GM20431 (cell line): Measurements from ENCODE around the gene SLC26A5.
"Not testable (repeated sequence)": the region's sequence is repeated elsewhere in the genome, so short reads cannot be mapped to it uniquely, and the experiment has no call there.

Source experiments
- in situ Hi-C: fragments of 300-500 bp; cut with MseI, MboI; formaldehyde crosslinking; loops from one replicate; pipeline ENCODE4 v1.15.0; 2020; ENCODE audit warnings: low sequenced_read_pairs; ENCODE audit not compliant: unreplicated experiment

The SLC26A5 gene

GRCh38 chr7:103405789-103406613, 40.0 kb downstream of the SLC26A5 start:
- in situ Hi-C loops, result not testable (repeated sequence)

DNA sequence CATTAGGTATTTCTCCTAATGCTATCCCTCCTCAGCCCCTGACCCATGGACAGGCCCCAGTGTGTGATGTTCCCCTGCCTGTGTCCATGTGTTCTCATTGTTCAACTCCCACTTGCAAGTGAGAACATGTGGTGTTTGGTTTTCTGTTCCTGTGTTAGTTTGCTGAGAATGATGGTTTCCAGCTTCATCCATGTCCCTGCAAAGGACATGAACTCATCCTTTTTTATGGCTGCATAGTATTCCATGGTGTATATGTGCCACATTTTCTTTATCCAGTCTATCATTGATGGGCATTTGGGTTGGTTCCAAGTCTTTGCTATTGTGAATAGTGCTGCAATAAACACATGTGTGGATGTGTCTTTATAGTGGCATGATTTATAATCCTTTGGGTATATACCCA, 46.3 kb downstream of the SLC26A5 start:
- in situ Hi-C loops, result not testable (repeated sequence)

- in situ Hi-C loops, result no loop called here
Measured at GRCh38 chr7:103398483-103399127, 47.4 kb downstream of the SLC26A5 start.

- in situ Hi-C loops, result no loop called here
Measured at GRCh38 chr7:103396471-103396870, 49.5 kb downstream of the SLC26A5 start.

GRCh38 chr7:103395071-103395470, 50.9 kb downstream of the SLC26A5 start:
- in situ Hi-C loops, result no loop called here

DNA sequence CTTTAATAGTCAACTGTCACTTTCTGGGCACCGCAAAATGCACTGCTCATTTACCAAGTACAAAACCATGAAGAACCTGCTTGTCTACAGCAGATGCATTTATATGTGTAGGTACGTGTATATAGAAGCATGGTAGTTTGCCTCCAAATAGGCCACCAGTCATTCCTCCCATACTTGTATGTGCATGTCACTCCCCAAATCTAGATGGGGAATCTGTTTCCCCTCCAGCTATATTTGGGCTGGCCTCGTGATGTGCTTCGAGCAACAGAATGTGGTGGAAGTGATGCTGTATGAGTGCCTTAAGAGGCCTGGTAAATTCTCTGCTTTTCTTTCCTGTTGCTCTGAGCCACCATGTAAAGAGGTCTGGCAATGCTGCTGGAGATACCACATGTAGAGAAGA, 51.4 kb downstream of the SLC26A5 start:
- in situ Hi-C loops, result no loop called here

DNA sequence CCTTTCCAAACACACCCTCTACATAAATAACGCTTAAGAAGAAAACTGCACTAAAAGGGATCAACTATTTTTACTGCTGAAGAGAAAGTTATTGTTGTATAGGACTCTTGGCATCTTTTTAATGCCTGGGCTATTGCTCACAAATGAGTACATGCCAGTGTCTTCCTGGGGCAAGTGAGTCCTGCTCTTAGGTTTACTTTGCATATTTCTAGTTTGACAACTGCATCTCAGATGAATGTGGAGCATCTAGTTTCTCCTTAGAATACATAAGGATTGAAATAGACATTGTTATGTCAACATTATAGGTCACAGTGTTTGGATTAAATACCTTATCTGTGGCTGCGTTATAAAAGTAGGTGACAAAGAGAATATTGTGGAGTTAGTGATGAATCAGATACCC, 54.0 kb downstream of the SLC26A5 start:
- in situ Hi-C loops, result no loop called here

DNA sequence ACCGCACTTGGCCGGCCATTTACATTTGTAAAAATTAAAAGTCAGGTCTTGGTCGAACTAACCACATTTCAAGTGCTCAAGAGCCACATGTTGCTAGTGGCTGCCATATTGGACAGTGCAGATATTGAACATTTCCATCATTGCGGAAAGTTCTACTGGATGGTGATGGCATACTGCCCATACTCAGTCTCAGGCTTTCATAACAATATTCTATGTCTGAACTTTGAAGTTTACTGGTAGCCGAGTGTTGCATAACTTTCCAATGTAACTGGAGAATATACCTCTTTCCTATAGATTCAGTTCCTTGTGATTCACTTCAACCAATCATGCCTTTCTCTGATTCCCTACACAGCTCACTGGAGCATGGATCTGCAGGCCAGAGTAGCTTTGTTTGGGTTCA, 54.9 kb downstream of the SLC26A5 start:
- in situ Hi-C loops, result no loop called here

GRCh38 chr7:103389263-103389662, 56.7 kb downstream of the SLC26A5 start:
- in situ Hi-C loops, result no loop called here

GRCh38 chr7:103388469-103389140, 57.4 kb downstream of the SLC26A5 start:
- in situ Hi-C loops, result no loop called here

DNA sequence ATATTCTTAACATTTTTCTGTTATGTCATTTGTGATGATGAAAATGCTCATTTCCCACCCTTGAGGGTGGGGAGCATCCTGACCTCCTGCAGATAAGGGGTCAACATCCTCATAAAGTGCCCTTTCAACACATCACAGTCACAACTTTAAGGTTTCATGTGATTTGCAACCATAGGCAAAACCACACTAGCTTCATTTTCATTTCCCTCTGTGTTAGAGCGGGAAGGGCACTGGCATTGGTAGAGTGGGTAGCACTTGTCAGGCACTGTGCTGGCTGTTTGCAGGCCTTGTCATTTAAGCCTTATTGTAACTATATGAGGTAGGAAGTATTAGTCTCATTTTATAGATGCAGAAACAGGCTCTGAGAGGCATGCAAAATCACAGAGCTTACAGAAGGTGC, 58.8 kb downstream of the SLC26A5 start:
- in situ Hi-C loops, result no loop called here

DNA sequence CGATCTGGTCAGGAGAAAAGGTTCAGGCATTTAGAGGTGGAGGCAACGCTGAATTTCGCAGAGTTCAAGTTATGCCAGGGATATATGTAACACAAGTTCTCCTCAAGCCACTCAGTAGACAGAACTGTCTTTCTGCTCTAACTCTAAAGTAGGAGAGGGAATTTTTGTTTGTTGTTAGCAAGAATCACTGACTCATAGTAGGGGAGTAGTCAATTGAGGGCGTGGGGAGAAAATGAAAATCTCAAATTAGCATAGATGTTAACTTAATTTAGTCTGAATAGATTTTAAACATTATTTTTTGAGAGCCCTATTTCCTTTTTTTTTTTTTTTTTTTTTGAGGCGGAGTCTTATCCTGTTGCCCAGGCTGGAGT, 64.0 kb downstream of the SLC26A5 start:
- in situ Hi-C loops, result no loop called here

- in situ Hi-C loops, result no loop called here
Measured at GRCh38 chr7:103381280-103382031, 64.6 kb downstream of the SLC26A5 start.

GRCh38 chr7:103380395-103381191, 65.4 kb downstream of the SLC26A5 start:
- in situ Hi-C loops, result no loop called here

- in situ Hi-C loops, result no loop called here
Measured at GRCh38 chr7:103379270-103379975, 66.6 kb downstream of the SLC26A5 start.

DNA sequence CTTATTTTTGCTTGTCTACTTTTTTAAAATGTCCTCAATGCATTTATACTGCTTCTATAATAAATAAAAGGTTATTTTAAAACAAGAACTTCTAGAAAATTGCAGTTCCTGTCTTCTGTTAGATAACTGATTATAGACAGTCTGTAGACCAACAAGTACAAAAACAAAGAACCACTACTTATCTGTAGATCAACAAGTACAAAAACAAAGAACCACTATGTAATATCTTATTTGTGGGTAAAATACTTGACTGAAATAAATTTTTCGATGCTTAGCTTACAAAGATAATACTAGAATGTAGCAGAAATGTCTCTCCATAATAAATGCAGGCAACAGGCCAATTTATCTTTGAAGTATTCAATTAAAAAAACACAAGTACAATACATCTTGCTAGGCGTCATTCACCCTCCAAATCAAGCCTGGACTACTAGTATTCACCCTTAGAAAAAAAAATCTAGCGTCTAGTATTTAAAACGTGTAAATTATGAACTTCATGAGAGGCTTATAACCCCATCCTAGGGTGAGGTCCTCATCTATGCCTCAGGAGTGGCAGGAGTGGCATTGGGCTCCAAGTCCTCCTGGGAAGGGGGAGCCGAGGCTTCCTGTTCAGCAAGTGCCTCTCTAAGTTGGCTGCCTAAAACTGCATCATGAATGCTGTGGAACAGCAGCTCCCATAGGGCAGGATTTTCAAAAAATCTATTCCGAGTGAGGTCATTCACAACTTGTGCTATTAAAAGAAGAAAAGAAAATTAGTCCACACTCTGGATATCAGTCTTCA, 72.0 kb downstream of the SLC26A5 start:
- in situ Hi-C loops, result no loop called here

GRCh38 chr7:103369432-103369831, 76.6 kb downstream of the SLC26A5 start:
- in situ Hi-C loops, result no loop called here

DNA sequence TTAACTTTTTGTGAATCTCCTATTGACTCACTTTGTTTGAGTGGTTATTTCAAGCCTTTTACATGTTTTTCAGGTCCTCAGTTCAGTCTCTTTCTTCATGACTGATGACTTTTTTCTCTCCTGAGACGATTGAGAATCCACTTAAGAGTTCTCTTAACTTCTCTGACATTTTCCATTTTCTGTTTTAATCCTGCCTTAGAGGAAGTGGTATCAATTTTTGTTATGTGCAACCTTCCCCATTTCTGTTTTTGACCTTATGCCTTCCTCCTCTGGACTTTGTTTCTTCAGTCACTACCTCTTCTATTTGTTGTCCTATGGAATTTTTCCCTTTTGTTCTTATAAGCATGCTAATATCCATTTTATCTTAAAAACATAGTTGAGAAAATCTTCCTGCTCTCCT, 96.2 kb downstream of the SLC26A5 start:
- in situ Hi-C loops, result no loop called here
